HUES48 (cell line): ENCODE measurements around the gene BICRA.

Source experiments
- H3K27ac ChIP-seq: one replicate; pipeline ENCODE4 v1.7.0; 2013; ENCODE audit warnings: low read depth, low read length, inconsistent platforms
- H3K27me3 ChIP-seq: 2 replicates; pipeline ENCODE4 v1.6.1; 2013; ENCODE audit warnings: mild to moderate bottlenecking, low read length; ENCODE audit not compliant: control insufficient read depth, insufficient read depth
- H3K36me3 ChIP-seq: 2 replicates; pipeline ENCODE4 v1.6.1; 2013; ENCODE audit warnings: low read length; ENCODE audit not compliant: control insufficient read depth, insufficient read depth
- H3K4me1 ChIP-seq: 2 replicates; pipeline ENCODE4 v1.6.1; 2013; ENCODE audit warnings: mild to moderate bottlenecking, low read length; ENCODE audit not compliant: control insufficient read depth, insufficient read depth
- H3K4me3 ChIP-seq: 2 replicates; pipeline ENCODE4 v1.5.1; 2013; ENCODE audit warnings: mild to moderate bottlenecking, low read depth, low read length
- H3K9ac ChIP-seq: 2 replicates; pipeline ENCODE4 v1.6.1; 2013; ENCODE audit warnings: mild to moderate bottlenecking, low read depth, low read length, moderate library complexity
- H3K9me3 ChIP-seq: 2 replicates; pipeline ENCODE4 v1.6.1; 2013; ENCODE audit warnings: low read length; ENCODE audit not compliant: control insufficient read depth, insufficient read depth

Gene BICRA

GRCh38 chr19:47651132-47651531 is 42.2 kb downstream of the BICRA start:
- peaks cover 5% of the 10 kb centered on the region for H3K9me3 ChIP-seq
- peaks cover 14% of the 10 kb centered on the region for H3K4me1 ChIP-seq
- no peak overlapping the region for H3K27ac ChIP-seq
- no peaks in the 10 kb centered on the region for H3K27me3 ChIP-seq
- H3K36me3 ChIP-seq, result peaks cover 13% of the 10 kb centered on the region
- H3K9ac ChIP-seq, result no peak overlapping the region
- no peak overlapping the region for H3K4me3 ChIP-seq

- H3K4me3 ChIP-seq, result no peak overlapping the region
- peaks cover 7% of the 10 kb centered on the region; the same call in 1 of the 2 replicates for H3K36me3 ChIP-seq
- no peaks in the 10 kb centered on the region for H3K27me3 ChIP-seq
- H3K9ac ChIP-seq, result no peak overlapping the region
- peaks cover 5% of the 10 kb centered on the region for H3K9me3 ChIP-seq
- H3K4me1 ChIP-seq, result peaks cover 14% of the 10 kb centered on the region
- no peak overlapping the region for H3K27ac ChIP-seq
Measured at GRCh38 chr19:47651691-47652090, 42.8 kb downstream of the BICRA start.

GRCh38 chr19:47652285-47652684 is 43.4 kb downstream of the BICRA start:
- H3K36me3 ChIP-seq, result peaks cover 4% of the 10 kb centered on the region; the same call in 1 of the 2 replicates
- peaks cover 13% of the 10 kb centered on the region for H3K4me1 ChIP-seq
- H3K9me3 ChIP-seq, result peaks cover 5% of the 10 kb centered on the region
- H3K27me3 ChIP-seq, result no peaks in the 10 kb centered on the region
- no peak overlapping the region for H3K9ac ChIP-seq
- no peak overlapping the region for H3K27ac ChIP-seq
- H3K4me3 ChIP-seq, result no peak overlapping the region

- H3K4me1 ChIP-seq, result no peaks in the 10 kb centered on the region
- no peak overlapping the region for H3K27ac ChIP-seq
- no peaks in the 10 kb centered on the region for H3K27me3 ChIP-seq
- H3K9me3 ChIP-seq, result peaks cover 5% of the 10 kb centered on the region
- peaks cover 4% of the 10 kb centered on the region; the same call in 1 of the 2 replicates for H3K36me3 ChIP-seq
- no peak overlapping the region for H3K9ac ChIP-seq
- H3K4me3 ChIP-seq, result no peak overlapping the region
Measured at GRCh38 chr19:47653856-47654255, 44.9 kb downstream of the BICRA start.

- Histone ChIP-seq H3K36me3 (no peaks in the 10 kb centered on the region; the same call in 1 of the 2 replicates), H3K27me3 (no peaks in the 10 kb centered on the region), H3K27ac (peak overlapping the region; percentile 77), H3K4me1 (no peaks in the 10 kb centered on the region), H3K4me3 (no peak overlapping the region), H3K9me3 (no peaks in the 10 kb centered on the region), H3K9ac (no peak overlapping the region)
Measured at GRCh38 chr19:47657719-47658118, 48.8 kb downstream of the BICRA start.

DNA sequence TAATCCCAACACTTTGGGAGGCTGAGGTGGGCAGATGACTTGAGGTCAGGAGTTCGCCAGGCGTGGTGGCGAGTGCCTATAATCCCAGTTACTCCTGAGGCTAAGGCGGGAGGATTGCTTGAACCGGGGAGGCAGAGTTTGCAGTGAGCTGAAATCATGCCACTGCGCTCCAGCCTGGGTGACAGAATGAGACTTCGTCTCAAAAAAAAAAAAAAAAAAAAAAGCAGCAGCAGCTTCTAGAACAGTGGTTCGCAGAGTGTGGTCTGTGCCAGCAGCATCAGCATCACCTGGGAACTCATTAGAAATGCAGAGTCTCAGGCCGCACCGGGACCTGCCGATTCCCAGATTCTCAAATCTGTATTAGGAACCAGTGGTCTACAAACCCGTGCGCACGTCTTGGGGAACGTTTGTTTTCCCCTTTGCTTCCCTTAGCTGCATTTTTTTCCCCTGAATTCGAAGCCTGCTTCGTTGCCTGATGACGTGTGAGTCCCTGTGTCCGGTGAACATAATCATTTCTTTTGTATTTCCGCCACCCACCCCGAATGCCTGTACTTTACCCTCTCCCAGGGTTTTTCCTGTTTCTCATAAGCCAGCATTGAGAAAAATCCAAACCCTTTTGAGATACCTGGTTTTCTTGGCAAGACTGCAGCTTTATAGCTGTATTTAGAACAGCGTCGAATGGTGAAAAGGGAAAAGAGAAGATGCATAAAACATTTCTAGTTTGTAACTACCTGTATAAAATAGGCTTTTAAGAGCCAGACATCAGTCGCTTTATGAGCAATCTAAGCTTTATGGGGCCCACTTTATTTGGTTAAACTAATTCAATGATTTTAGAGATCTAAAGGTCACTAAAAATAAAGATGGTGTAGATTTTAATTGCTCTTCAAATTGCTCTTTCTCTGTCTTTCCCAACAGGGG is 49.8 kb downstream of the BICRA start:
- H3K27ac ChIP-seq, result peak overlapping the region; percentile 77
- 0 out of 2 replicates have a peak, but pooled peaks cover 3% of the 10 kb centered on the region for H3K36me3 ChIP-seq
- no peaks in the 10 kb centered on the region for H3K9me3 ChIP-seq
- H3K9ac ChIP-seq, result no peak overlapping the region
- no peaks in the 10 kb centered on the region for H3K4me1 ChIP-seq
- no peak overlapping the region for H3K4me3 ChIP-seq
- H3K27me3 ChIP-seq, result no peaks in the 10 kb centered on the region

DNA sequence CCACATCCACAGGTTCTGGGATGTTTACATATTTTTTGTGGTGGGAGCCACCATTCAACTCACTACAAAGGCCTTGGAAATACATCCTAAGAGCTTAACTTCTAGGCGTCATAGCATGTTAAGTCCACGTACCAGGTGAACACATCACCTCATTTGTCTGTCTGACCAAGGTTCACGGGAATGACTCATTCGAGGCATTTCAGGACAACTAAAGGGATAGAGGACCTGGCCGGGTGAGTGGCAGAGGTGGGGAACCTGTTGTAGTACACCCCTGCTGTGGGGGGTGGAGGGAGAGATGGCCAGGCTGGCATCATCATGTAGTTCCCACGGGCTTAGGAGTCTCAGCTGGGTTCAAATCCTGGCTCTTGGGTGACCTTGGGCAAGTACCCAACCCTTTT is 51.5 kb downstream of the BICRA start:
- Histone ChIP-seq H3K4me1 (no peaks in the 10 kb centered on the region), H3K4me3 (no peak overlapping the region), H3K27ac (no peak overlapping the region), H3K36me3 (0 out of 2 replicates have a peak, but pooled peaks cover 6% of the 10 kb centered on the region), H3K27me3 (no peaks in the 10 kb centered on the region), H3K9ac (no peak overlapping the region), H3K9me3 (no peaks in the 10 kb centered on the region)

- Histone ChIP-seq H3K36me3 (0 out of 2 replicates have a peak, but pooled peaks cover 8% of the 10 kb centered on the region), H3K27ac (no peak overlapping the region), H3K9me3 (no peaks in the 10 kb centered on the region), H3K9ac (no peak overlapping the region), H3K4me1 (no peaks in the 10 kb centered on the region), H3K4me3 (no peak overlapping the region), H3K27me3 (no peaks in the 10 kb centered on the region)
Measured at GRCh38 chr19:47661161-47661560, 52.2 kb downstream of the BICRA start.

DNA sequence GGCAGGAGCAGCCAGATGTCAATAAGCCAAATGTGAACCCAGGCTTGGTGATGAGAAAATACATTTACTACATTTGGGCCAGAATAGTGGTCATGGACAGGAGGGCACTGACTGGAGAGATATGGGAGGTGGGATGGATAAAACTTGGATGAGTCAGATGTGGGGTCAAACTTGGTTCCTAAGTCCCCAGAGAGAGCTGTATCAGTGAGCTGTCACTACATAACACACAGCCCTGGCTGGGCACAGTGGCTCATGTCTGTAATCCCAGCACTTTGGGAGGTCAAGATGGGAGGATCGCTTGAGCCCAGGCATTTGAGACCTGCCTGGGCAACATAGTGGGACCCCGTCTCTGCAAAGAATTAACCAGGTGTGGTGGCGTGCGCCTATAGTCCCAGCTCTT is 52.7 kb downstream of the BICRA start:
- H3K9me3 ChIP-seq, result no peaks in the 10 kb centered on the region
- H3K27me3 ChIP-seq, result no peaks in the 10 kb centered on the region
- no peak overlapping the region for H3K27ac ChIP-seq
- no peak overlapping the region for H3K4me3 ChIP-seq
- H3K36me3 ChIP-seq, result 0 out of 2 replicates have a peak, but pooled peaks cover 8% of the 10 kb centered on the region
- H3K9ac ChIP-seq, result no peak overlapping the region
- no peaks in the 10 kb centered on the region for H3K4me1 ChIP-seq

GRCh38 chr19:47663435-47663910 is 54.5 kb downstream of the BICRA start:
- 0 out of 2 replicates have a peak, but pooled peaks cover 8% of the 10 kb centered on the region for H3K36me3 ChIP-seq
- H3K9me3 ChIP-seq, result no peaks in the 10 kb centered on the region
- H3K4me1 ChIP-seq, result peaks cover 8% of the 10 kb centered on the region
- H3K27me3 ChIP-seq, result no peaks in the 10 kb centered on the region
- peak overlapping the region; percentile 11 for H3K27ac ChIP-seq
- H3K4me3 ChIP-seq, result no peak overlapping the region
- H3K9ac ChIP-seq, result no peak overlapping the region
